NCI-H2227 treated with DMSO at 0.1 percent for 48 hours (cell line): ENCODE data around the gene ZNF692.
"Not testable (repeated sequence)": the region's sequence is repeated elsewhere in the genome, so short reads cannot be mapped to it uniquely, and the experiment has no call there.

Experiments used
- DNase-seq: peaks from one replicate; lab custom pipeline; 2025; lab: John Stamatoyannopoulos, UW

The ZNF692 gene

GRCh38 chr1:248849637-248850036 lies 9.2 kb downstream of the ZNF692 start:
- no peak for DNase-seq

GRCh38 chr1:248849152-248849551 lies 9.7 kb downstream of the ZNF692 start:
- DNase-seq, result no peak

GRCh38 chr1:248848602-248849001 lies 10.3 kb downstream of the ZNF692 start:
- DNase-seq, result no peak

GRCh38 chr1:248847956-248848561 lies 10.8 kb downstream of the ZNF692 start:
- no peak for DNase-seq

- DNase-seq, result no peak
These were observed 11.5 kb downstream of the ZNF692 start for GRCh38 chr1:248847181-248847955.

- no peak for DNase-seq
These were observed 14.4 kb downstream of the ZNF692 start for GRCh38 chr1:248844526-248844925.

- no peak for DNase-seq
These were observed 15.2 kb downstream of the ZNF692 start for GRCh38 chr1:248843687-248844086.

- no peak for DNase-seq
These were observed 16.0 kb downstream of the ZNF692 start for GRCh38 chr1:248842781-248843331.

GRCh38 chr1:248841702-248842395 lies 17.0 kb downstream of the ZNF692 start:
- DNase-seq, result no peak

- DNase-seq, result no peak
These were observed 17.9 kb downstream of the ZNF692 start for GRCh38 chr1:248840946-248841345.

- no peak for DNase-seq
These were observed 19.7 kb downstream of the ZNF692 start for GRCh38 chr1:248839168-248839555.

- DNase-seq, result peak; percentile 79
These were observed 20.3 kb downstream of the ZNF692 start for GRCh38 chr1:248838357-248839167.

- DNase-seq, result peak; percentile 97
These were observed 21.0 kb downstream of the ZNF692 start, which contains the start of gene ZNF672 for GRCh38 chr1:248837781-248838356. ZNF672 (plus strand) TSS chr1:248838224; CDS start chr1:248847275, 9,051 bp downstream.

- DNase-seq, result no peak
These were observed 21.7 kb downstream of the ZNF692 start for GRCh38 chr1:248837045-248837780.

GRCh38 chr1:248834343-248834940 lies 24.4 kb downstream of the ZNF692 start:
- DNase-seq, result no peak

GRCh38 chr1:248831842-248832241 lies 27.0 kb downstream of the ZNF692 start:
- no peak for DNase-seq

GRCh38 chr1:248830718-248831017 lies 28.2 kb downstream of the ZNF692 start:
- not testable (repeated sequence) for DNase-seq

- DNase-seq, result no peak
These were observed 30.0 kb downstream of the ZNF692 start for GRCh38 chr1:248828845-248829244.

- peak; percentile 99 for DNase-seq
These were observed 32.8 kb downstream of the ZNF692 start, which contains the start of gene SH3BP5L for GRCh38 chr1:248825909-248826760. SH3BP5L (minus strand) TSS chr1:248825915; CDS start chr1:248824935, 980 bp downstream.
